Measurements from ENCODE around the gene YEATS2.
A peak's percentile ranks its signal among the peaks of the same experiment; 100 is the strongest.

The YEATS2 gene

DNA sequence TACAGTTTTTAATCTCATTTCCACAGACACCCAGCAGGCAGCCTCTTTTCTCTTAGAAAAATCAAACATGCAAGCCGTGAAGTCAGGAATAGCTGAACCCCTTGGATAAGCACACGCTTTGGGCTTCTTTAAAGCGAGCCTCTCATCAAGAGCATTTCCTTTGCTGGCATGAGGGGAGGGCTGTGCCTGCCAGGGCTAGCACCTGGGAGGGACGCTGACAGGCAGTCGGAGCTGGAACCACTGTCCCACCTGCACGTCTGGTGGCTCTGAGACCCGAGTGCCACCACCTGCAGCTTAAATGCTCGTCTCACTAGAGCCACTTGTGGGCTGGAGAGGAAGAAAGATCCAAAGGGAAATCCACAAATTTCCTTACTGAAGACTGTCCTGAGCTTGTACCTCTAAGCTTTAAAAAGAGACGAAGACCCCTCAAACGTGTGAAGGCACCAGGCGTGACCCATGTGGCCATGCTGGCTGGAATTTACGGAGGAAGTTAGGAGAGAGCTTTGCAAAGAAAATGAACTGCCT lies 118.4 kb downstream of the YEATS2 start:
- no peak for DNase-seq

DNA sequence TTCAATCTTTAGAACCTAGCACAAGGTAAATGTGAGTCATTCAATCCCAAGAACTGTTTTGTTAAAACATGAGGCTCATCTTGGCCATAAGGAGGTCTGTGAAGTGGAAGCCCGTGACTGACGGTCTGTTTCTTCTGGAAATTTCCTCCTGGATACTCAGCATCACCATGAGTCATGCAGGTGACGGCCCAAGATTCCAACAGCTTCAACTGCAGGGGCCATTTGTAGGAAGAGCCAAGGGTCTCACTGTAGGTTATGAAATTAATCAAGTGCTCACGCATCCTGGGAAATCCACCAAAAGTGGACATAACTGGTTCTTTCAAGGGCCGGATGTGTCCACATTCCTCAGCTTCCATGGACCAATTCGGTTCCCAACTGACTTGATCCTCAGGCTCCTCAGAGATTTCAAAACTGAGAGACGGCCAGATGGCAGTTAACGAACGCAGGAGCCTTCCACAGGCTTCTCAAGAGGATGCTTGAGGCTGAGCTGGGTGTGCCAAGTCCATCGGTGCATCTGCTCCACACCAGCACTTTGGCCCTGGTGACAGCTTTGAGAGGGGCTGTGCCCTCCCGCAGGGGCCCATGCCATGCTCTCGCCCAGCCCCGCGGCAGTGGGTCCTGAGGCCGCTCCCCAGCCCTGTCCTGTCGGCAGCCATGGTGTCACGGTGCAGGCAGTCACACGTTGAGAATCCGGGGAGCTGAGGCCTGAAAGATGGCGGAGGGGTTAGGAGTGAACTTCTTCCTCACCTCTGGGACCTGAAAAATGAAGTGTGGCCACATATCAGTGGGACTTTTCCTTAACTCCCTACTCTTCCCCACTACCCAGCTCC lies 119.3 kb downstream of the YEATS2 start:
- no peak for DNase-seq

DNA sequence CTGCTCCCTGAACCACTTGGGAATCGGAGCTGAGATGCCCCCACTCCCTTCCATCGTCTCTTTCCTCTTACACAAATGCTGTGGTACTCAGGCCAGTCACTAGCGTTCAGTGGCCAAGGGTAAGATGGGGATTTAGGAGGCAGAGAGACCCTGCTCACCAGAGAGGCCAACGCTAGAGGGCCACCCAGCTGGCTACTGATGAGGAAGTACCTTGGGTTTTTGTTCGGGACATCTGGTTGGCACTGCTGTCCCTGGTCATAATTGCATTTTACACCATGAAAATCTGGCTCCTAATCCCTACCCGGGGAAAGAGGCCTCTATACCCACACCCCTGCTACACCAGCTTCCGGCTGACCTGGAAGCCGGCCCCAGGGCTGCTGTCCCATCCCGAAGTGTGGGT lies 120.0 kb downstream of the YEATS2 start:
- no peak for DNase-seq

DNA sequence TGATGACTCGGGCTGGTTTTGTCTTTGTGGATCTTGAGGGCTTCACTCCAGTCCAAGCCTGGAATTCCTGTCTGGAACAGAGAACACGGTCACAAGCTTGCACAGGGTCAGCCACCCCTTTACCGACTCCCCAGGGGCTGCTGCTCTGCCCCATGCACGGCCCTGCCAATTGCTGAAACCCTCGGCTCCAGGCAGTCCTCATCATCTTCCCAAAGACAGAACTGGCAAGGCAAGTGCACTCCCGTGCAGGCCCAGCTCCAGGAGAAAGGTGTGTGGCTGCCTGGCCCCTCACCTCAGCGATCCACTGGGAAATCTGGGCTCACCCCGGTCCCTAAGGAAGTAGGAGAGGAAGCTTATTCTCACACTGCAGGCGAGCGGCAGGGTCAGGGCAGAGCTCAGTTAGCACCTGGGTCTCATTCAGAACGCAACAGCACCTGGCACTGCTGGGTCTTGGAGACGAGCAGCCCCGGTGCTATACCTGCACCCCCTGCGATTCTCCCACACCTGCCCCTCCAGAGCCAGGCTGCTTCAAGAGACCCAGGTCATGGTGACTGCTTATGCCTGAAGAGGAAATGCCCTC lies 120.5 kb downstream of the YEATS2 start:
- DNase-seq, result no peak

DNA sequence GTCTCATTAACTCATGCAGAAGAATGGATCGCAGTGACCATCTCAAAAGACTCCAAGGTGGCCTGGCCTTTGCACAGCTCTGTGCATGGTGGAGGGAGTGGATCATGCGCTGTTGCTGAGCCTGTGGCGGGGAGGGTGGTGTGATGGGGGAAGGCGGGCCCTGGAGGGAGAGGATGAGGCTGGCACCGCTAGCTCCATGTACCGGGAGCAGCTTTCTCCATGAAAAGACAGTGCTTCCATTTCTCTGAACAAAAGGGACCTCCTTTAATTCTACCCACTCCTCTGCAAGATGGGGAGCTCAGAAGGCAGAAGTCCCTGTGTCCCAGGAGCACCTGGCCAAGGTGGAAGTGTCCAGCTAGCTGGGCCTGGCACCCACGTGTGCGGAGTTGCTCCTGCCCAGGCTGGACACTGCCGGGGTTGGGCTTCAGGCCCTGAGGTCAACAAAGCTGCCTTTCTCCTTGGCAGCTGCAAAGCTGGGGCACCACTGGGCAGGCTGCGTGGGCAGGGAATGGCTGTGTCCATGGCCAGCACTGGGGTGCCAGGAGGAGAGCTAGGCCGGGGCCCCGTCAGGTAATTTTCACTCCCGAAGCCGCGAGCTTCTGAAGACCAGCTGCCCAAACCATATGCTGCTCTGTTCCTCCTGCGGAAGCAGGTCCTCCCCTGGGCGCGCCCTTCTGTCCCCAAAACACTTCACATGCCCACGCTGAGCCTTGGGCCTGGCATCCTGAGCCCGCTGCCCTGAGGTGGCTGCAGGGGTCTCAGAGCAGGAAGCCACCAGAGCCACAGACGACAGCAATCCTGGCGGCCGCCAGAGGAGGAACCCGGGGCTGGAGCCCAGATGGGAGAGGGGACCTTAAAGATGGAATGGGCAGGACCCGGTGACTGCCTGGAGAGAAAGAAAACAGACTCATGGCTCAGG lies 121.4 kb downstream of the YEATS2 start:
- DNase-seq, result no peak

DNA sequence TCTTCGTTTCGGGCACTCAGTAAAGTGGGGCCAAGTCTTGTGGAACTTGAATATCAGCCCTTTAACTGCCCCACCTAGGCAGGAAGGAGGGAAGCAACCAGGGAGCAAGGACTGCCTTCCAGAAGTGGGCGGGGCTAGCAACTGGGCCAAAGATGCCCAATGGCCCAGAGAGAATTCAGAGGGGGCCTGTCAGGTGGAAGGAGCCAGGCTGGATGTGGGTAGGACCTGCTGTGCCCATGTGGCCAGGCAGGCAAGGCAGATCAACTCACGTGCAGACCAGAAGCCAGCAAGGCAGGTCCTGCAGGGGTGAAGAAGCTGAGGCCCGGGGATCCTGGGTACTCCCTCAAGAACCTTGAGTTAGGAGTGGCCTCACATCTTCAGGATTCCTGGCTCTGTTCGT lies 122.2 kb downstream of the YEATS2 start:
- DNase-seq, result no peak

DNA sequence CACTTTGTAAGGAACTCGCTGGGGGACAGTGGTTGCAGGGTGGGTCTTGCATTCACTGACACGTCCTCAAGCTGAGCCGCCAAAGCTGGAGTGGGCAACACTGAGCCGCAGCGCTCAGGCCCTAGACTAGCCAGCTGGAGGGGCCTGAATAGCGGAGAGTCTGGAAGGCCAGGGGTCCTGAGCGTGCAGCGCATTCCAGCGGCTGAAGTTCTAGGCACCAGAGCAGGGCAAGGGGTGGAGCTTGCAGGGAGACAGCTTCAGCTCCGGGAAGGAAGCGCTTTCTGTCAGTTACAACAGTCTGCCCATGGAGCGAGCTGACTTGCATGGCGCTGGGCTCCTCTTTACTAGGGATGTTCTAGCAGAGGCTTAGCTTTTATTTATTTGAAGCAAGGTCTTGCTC lies 125.0 kb downstream of the YEATS2 start:
- DNase-seq, result no peak

DNA sequence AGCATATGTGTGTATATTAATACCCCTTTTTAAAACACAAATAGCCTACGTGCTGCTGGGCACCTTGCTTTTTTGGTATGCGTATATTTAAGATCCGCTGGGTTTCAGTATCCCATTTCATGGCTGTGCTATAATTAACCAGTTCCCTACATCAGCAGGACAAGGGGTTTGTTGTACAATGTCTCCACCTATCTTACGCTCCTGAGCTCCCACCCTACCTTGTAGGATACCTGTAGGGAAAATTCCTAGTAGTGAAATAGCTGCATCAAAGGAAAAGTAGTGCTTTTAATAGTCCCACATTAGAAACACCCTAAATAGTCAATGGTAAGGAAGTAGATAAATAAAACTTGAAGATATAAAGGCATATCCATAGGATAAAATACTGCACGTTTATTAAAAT lies 126.4 kb downstream of the YEATS2 start:
- no peak for DNase-seq

DNA sequence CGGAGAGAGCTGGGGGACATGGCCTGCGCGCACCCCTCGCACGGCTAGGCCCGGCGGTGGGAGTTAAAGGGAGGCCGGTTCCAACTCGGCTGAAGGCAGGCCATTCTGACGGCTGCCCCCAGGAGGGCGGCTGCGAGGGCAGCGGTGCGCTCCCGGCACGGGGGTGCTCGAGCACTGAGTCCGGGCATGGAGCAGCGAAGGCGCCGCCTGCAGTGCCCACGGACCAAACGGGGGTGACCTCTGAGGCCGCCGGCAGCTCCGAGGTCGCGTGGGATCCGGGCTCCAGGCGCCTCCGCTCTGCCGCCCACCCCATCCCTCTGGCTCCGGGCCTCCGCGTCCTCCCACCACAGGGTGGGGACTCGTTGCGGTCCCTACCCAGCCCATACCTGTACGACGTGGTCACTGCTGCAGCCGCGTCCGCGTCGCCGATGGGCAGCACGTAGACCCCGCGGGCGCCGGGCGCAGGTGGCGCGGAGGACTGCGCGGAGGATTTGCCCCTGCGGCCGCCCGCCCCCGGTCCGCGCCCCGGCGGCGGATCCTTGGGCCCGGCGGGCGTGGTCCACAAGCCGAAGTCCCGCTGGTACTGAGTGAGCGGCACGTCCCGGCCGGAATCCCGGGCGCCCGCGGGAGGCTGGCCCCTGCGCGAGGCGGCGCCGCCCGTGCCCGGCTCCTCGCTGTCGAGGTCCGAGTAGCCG lies 127.3 kb downstream of the YEATS2 start:
- no peak for DNase-seq

DNA sequence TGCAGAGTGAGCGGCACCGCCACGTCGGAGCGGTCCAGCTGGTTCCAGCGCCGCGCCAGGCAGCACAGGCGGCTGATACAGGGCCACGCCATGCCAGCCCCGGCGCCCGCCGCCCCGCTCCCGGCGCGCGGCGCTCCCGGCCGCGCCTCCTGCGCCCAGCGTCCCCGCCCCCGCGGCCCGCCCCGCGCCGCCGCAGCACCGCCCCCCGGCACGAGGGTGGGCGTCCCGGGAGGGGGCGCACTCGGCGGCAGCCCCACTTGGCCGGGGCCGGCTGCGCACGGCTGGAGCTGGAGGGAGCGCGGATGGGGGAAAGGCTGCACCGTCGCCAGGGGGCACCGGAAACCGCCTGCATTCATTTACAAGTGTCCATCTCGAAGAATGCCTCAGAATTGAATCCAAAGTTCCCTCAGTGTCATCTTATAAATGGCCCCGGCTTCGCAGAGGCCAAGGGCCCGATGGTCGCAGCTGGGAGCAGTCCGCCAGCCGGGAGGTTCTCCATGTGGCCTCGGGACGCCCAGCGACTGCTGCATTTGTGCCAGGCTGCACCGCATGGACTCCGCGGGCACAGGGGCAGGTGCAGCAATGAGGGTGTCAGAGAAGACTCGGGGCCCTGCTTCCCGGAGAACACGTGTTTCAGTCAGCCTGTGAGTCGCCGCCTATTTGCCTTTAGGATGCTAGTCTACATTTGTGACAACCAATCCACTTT lies 128.0 kb downstream of the YEATS2 start, which contains the start of gene MAP6D1:
Gene MAP6D1 (minus strand): TSS at position 122 of the 706 bp plus-strand sequence. CDS start 30 bp downstream, at position 92.
- peak; percentile 37 for DNase-seq

DNA sequence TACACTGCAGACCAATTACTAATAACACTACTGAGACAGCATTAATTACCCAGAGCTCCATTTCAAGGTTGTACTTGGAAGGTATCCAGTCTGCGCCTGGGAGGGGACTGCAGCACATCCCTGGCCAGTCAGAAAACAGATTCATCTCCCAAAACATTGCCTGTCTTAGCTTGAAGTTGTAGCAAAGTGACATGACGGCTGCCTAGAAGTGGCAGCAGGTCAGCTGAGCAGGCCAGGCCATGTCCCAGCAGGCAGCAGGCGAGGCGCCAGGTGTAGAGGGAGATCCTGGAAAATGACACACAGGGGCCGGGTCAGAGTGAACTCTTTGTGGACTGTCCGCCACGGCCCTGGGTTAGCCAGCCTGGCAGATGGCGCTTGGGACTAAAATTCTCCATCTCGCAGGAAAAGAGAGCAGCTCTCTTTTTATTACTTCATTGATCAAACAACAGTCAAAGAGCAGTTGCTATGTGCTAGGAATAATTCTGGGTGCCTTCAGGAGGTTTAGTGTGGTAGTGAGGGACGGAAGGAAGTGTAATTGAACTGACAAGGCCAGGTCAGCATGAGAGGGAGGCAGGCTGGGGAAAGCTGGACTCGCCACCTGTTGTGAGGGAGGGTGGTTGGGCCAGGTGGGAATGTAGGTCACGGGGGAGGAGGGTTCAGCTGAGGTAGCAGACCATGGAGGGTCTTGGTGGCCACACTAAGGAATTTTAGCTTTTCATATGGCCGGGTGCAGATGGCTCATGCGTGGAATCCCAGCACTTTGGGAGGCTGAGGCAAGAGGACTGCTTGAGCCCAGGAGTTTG lies 129.1 kb downstream of the YEATS2 start:
- DNase-seq, result no peak

DNA sequence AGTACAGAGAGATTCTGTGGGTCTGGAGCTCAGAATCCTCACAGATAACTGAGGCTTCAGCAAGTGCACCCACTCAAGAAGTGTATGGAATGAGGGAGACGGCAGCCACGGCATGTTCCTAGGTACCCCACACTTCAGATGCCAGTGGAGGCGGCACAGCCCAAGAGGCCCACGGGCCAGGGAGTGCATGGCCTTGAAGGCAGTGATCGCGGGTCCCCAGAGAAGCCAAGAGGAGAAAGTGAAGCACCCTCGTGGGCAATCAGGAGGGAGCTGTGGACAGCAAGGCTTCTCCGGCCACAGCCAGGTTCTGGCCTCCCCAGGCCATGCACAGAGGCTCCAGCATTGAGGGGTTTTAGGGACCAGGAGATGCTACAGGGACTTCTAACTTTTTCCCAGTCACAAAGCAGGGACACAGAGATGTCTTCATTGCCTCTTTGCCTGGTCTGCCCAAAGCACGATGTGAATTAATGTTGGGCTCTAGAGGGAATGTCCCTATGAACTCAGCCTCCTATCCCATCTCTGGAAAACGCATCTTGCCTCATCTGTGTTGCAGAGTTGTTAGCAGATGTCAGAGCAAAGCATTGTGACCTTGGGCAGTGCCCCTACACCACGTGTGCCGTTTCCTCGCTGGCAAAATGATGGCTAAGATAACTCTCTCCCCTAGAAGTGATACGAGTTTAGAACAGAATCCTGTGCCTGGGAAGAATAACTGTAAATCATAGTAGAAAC lies 130.4 kb downstream of the YEATS2 start:
- no peak for DNase-seq

DNA sequence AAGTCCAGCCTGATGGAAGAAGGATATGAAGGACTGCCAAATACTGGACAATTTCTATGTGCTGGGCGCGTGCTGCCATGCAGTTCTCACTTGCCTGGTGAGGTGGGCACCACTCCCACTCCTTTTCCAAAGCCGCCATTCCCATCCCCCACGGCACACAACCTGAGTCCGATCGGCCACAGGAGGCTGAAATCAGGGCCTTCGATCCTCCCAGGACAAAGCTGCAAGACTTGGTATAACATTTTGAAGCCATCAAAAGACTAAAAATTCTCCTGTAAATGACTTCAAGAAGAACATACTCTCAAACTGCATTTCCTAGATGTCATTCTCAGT lies 130.9 kb downstream of the YEATS2 start:
- no peak for DNase-seq

DNA sequence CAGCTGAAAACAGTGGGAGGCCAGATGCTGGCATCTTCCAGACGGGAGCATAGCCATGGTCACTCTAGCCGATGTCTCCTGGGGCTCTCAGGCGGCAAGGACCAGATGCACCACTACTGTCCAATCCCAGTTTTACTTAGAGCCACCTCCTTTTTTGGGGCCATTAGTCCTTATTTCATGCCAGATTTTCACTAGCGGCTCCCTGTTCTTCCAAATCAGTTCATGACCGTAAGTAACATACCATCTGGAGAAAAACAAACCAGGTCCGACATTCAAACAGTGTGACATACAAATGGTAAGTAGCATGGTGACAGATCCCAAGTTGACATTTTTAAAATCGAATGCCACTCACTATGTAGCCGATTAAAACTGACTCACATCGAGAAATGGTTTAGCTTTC lies 131.9 kb downstream of the YEATS2 start:
- DNase-seq, result no peak

DNA sequence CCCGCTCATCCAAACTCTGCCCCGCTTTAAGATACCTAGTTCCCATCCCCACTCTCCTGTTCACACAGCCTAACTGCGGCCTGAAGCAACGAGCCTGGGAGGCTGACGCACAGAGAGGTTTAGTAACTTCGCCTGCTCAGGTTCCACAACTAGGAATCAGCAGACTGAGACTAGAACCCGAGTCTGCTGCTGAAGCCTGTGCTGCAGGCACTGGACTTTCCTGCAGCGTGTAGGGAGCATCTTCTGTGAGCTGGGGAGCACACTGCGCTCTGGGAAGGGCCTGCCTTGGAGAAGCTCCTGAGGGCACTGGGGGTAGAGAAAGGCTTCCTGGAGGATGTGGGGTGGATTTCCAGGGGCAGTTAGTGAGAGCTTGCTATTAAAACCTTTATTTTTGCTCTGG lies 132.6 kb downstream of the YEATS2 start:
- no peak for DNase-seq

DNA sequence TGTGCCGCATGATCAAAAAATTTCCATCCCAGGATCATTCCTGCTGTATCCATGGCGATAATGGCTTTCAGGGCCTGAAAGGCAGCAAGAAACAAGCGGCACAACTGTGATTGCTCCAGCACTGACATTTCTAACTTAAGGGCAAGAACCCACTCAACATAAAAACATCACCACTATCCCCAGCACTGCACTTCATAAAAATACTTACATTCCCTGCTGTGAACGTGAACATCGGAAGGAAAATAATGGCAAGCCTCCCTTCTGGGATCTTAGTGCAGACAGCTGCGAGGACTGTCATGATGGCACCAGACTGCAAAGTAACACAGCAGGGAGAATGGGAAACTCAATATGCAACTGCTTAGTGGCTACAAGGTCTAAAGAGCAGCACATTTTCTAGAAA lies 135.9 kb downstream of the YEATS2 start:
- DNase-seq, result no peak

DNA sequence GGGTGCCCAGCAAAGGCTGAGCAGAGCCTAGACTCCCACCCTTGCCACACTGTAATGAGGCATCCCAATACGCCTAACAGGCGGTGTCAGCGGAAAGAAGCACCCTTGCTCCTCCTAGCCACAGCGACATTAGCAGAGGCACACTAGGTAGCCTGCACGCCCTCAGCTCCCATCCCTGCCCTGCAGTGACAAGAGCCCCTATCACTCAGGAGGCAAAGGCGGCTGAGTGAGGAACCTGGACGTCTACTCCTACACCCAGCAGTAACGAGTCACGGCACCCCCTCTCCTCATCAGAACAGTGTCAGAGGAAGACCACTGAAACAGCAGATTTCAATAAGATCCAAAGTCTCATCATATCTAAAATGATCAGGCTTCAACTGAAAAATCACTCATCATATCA lies 139.8 kb downstream of the YEATS2 start:
- no peak for DNase-seq

DNA sequence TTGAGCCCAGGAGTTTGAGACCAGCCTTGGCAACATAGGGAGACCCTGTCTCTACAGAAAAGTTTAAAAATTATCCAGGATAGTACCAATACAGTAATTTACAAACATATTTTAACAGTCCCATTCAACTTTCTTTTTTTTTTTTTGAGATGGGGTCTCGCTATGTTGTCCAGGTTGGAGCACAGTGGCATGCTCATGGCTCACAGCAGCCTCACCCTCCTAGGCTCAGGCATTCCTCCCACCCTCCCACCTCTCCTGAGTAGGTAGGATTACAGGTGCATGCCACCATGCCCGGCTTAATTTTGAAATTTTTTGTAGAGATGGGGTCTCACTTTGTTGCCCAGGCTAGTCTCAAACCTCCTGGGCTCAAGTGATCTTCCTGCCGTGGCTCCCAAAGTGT lies 140.3 kb downstream of the YEATS2 start:
- no peak for DNase-seq

DNA sequence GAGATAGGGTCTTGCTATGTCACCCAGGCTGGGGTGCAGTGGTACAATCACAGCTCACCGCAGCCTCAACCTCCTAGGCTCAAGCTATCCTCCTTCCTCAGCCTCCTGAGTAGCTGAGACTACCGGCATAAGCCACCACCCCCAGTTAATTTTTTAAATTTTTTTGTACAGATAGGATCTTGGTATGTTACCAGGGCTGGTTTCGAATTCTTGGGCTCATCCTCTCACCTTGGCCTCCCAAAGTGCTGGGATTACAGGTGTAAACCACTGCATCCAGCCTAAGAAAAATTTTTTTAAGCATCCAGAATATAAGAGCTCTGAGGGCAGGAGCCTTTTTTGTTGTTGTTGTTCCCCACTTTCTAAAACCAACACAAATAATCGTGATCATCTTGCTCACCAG lies 142.2 kb downstream of the YEATS2 start:
- DNase-seq, result no peak

DNA sequence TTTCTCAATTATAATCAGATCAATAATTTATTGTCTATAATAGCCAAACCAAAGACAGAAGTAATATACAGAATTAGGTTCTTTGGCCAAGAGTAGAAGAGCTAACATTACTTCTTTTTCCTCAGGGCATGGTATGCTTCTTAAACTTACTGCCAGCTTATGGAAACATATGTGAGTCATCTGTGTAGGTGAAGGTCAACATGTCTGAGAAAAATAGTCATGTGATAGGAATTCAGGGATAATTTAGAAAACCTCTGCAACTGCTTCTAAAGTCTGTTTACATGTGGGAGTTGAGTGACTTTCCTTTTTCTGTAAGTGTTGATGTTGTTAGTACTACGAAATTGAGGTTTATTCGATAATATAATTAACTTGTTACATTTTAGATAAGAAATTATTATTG lies 147.0 kb downstream of the YEATS2 start:
- DNase-seq, result peak; percentile 1

DNA sequence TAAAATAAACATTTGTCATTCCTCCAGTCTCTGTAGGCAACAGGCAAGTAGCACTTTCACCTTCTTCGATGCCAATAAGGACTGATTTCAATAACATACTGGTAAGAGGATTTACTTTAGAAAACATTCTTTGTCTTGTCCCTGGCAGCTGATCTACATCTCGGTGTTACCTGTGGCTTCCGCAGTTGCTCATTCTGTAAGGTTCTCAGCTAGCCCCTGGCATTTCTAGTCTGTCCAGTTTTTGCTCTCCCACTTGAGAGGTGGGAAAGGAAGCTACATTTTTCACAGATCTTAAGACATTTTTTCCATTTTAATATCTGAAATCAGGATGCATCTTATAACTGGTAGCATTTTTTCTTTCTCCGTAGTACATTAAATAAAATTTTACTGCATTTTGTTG lies 147.5 kb downstream of the YEATS2 start:
- DNase-seq, result no peak
